Right renal cortex interstitium (tissue), 3 donors: ENCODE data around the gene SCN1A. TPM values are rescaled to one million over a fixed set of nuclear protein-coding genes. Genes with fewer than 3 reads are reported as not detected.

Experiments
- DNase-seq, 3 donors: peaks; one replicate each; pipeline ENCODE4 v3.0.0-alpha.2; 2013; ENCODE audit warnings: low read depth in 3 of 3, low spot score in 2 of 3
- polyA plus RNA-seq, 3 donors: library from polyadenylated mRNA; unstranded; fragments of 120-200 nt; gene quantifications; one replicate each; pipeline ENCODE4 v1.2.1, GENCODE V29; 2013; ENCODE audit not compliant: insufficient read length in 3 of 3

Gene SCN1A
- polyA plus RNA-seq, 3 donors = 0.18 to 0.28 (median 0.22) TPM

DNA sequence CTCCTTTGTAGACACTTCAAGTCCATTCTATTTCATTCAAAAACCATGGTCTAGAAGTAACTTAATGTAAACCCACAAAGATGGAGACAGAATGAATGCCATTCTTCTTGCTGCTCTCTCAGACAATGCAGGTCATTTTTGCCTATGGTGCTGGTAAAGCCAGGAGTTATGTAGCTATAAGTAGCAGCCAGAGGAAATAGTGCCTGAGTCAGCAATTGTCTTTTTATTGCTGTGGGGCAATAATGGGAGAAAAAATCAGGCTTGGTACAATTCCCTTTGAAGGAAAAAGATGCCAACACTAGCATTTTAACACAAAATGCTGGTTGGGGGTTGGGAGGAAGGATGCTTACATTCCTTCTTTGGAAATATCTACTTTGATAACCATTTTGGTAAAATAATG lies 43.5 kb downstream of the SCN1A start:
- DNase-seq = no peak

DNA sequence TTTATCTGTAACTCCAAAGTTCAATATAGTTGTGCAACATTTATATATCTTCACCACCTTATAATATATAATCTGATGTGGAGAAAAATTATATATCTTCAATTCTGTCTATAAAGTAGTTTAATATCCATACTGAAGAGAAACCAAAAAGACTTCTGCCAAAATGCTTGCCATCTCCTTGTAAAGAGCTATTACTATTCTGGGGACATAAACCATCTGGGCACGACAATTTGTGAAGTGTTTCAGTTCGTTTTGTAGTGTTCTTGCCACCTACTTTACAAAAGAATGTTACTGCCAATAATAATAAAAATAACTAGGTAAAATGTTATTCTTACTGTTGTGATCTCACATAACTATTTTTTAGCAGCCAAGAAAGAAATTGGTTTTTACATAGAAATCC lies 45.1 kb downstream of the SCN1A start:
- no peak for DNase-seq

DNA sequence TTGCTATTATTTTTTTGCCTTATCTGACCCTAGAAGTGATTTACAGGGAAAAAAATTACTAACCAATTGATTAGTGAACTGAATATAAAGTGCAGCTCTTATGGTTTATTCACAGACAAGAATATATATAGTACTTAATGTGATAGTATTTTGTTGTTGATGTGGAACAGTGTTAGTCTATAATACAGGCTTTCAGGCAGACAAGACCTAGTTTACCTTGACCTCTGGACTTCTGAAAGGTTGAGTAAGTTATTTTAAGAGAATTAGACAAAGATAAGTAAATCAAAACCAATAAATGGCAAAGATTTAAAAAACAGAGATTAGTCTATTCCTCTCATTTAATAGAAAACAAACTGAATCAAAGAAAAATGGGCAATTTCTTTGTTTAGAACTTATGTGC lies 46.0 kb downstream of the SCN1A start:
- DNase-seq = no peak

DNA sequence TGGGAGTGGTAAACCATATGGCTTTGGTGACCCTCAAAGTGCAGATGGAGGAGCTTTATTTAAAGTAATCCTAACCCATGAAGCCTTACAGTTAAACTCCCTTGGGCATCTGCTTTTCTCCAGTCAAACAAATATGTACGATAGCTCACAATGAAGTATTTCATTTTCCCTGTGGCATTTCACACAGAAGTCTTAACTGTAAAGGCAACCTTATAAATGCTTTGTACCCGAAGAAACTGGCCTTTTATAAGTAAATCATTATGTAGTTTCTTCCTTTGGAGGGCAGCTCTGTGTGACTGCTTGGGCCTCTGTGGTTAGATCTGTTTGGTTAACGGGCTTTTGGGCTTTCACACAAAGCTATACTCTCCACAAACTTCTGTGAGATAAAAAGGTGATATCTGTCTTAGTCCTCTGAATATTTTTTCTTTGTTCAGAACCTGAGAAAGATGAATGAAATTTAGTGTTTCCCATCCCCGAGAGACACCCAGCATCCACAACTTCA lies 46.6 kb downstream of the SCN1A start:
- DNase-seq = no peak

DNA sequence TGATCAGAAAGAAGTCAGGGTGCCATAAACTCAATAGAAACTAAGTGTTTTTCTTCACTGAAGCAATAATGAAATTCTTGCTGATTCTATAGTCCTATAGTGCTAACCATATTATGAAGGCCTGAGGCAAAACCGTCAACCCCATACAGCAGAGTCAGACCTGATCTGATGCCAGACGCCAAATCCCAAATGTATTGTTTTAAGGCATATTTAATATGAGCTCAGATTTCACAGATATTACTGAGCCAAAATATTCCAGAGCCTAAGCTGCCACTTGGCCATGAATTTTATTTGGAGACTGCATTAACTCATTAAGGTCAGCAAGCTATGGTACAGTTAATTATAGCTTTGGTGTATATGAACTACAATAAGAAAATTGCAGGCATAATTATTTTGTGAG lies 53.4 kb downstream of the SCN1A start:
- no peak for DNase-seq

DNA sequence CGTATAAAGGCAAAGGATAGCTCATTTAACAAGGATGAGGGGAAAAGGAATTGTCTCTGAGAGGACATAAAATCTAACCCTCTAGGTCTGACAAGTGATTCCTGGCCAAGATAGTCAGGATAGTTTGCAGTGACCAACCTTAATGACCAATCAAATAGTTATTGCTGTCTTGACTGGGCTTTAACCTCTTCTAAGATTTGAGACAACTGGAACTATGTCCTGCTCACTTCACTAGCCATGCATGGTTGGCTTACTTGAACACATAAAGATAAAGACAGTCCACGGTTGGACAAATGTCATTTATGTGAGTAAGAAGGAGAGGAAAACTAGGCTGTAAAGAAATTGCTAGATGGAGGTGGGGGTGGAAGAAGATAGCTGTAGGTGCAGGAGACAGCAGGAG lies 53.8 kb downstream of the SCN1A start:
- DNase-seq = no peak

DNA sequence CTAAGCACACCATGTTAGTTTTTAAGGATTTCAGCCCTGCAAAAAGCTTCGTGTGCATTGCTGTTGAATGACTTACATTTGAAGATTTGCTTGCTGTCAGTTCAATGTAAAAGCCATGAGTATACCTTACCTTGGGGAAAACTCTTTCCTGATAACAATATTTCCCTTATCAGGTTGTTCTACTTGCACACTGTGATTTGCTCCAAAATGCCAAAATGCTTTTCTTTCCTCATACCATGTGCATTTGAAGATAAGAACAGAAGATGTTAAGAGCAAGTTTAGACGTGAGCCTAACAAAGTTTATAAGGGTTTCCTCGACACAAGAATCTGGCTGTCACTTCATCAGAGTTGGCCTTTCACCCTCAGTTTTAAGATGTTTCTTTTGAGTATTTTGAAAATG lies 57.6 kb downstream of the SCN1A start:
- no peak for DNase-seq

DNA sequence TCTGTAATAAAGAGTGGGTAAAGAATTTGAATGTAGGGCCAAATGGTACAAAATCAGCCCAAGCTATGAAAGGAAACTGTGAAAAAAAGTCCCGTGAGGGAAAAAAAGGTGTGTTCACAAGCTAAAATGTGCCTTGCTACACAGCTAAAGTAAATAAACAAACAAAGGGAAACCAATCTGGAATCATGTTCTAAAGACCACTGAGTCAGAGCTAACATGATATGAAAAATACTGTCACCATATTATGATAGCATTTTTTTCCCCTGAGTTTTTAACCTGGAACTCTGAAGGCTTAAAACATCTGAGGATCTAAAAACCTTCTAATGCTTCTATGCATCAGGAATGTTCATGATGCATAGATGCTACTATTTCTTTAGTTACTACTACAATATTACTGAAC lies 58.8 kb downstream of the SCN1A start:
- DNase-seq = no peak

DNA sequence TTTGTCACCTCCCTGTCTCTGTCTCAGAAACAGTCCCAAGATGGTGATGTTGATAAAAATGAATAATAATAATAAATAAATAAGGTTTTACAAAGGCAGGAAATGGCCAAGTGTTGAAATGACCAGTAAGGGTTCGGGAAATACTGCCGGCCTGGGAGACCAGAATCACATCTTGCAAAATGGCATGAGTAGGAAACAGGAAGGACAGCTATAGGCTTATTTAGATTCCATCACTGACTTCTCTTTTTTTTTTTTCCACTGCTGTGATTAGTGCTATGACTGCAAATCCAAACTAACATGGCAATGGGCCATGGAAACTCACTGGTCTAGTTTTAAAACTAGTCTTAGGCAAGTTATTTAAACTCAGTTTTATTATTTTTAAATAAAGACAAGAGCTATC lies 60.6 kb downstream of the SCN1A start:
- DNase-seq = no peak

DNA sequence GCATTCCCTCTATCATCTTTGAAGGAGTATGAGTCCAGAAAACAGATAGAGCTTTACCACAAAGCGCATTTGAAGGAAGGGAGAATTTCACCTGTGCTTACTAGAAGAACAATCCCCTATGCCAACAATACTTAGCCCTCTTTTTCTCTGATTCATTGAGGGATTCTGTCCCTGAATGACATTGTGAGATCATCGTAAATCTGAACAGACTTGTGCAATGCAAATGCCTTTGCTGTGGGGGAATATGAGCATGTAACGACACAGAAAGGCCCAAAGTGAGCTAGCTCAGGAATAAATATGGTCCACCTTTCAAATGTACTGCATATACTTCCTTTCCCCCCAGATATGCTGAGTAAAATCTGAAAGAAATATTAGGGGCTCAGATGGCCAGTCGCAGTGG lies 67.6 kb downstream of the SCN1A start:
- DNase-seq = no peak

DNA sequence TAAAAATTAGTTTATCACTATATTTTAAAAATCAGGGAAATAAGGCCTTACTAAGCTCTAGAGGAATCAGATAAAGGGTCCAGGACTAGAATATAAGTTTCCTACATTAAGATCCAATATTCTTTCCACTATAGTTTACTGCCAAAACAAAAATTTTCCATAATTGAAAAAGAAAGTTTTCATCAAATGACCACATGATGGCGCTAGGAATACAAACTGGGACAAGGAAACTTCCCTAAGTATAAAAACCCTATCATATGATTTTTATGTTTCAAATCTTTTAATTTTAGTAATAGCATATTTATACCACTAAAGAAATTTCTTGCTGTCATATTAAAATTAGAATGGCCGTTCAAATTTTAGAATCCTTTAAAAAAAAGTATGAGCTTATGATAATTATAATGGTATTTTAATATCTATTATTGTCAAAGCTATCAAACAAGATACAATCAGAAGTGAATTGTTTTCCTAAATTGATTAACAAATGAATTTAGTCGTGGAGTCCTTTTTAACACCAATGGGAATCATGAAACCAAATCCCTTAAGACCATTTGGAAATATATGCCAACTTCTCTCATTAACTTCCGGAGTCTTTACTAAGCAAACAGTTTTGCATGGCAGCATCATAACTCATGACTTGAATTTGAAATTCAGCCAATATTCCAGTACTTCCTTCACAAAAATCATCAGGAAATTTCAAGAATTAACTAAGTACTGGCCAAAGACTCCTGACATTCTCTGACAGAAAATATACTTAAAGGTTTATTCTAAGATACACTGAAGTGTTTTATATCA lies 70.3 kb downstream of the SCN1A start:
- DNase-seq = no peak

DNA sequence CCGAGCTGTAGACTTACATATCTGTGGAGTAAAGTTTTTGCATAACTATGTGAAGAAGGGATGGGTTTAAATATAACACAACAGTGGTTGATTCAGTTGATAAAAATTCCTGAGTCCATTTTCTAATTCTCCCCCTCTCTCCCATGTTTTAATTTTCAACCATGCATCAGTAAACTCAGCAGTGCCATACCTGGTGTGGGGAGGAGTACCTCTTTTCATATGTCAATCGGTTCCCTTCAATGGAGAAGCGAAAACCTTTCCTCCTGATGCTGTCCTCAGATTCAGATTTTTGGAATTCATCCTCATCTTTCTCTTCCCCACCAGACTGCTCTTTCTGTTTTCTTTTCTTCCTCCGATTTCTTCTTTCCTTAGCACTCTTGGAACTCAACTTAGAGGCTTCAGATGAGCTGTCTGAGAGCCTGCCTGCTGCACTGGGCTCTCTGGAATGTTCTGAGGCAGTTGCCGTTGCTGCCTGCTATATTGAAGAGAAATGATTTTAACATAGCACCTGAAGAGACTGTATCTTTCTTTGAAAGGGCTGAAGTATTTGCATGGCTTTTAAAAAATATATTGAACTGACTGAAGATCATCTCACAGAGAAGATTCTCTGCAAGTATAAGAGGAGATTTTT lies 82.9 kb downstream of the SCN1A start:
- DNase-seq = no peak

DNA sequence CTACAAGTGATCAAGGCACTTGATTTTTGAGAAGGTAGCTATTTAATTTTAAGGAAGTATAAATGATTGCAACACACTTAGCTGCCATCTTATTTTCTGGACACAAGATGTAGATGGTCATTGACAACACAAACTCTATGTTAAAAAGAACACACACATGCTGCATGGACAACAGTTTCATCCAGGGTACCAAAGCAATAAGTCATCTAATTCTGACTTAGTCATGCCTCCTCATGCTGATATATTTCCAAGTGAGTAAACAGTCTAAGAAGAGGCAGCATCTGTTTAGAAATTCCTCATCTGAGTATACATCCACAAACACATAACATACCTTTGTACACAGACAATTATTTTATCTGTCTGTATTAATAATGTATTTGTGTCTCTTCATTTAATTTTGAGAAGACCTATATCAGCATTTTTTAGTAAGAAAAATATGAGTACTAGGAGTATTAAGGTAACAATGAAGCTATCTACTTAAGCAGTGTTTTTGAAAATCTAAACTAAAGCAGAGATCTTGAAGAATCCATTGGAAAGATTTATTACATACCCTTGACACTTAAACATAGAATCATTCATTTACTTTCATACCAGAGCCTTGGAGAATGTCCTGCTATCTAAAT lies 84.9 kb downstream of the SCN1A start:
- no peak for DNase-seq

DNA sequence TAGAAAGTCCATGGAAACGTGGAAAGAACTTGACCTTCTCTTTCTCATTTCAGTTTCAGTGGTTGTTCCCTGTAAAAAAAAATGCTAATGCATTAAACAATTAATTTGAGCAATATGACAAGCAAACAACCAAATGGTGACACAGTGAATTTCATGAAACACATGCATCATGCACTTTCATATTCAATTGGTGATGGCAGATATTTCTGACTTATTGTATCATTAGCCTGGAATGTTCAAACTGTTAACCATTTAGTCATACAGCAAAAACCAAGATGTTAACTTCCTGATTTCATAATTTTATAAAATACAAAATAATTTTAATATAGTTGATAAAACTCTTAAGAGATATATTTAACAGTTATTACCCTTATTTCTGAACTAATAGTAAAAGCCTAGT lies 85.5 kb downstream of the SCN1A start:
- no peak for DNase-seq

DNA sequence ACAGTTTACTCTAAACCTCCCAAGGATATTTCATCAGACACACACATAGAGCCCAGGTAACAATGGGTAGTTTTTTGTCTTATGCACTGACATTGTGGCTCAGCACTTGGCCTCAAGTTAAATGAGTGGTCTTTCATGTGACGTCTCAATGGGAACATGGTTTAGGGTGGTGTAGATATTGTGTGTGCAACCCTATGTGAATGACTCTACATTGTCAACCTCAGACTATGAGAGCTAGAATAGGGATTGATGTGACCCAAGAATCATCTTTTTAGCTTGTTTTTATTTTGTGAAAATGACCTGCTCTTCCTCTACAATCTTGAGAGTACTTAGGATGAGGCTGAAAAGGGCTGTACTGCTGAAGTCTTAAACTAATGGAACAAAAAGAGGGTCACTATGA lies 86.2 kb downstream of the SCN1A start:
- no peak for DNase-seq

DNA sequence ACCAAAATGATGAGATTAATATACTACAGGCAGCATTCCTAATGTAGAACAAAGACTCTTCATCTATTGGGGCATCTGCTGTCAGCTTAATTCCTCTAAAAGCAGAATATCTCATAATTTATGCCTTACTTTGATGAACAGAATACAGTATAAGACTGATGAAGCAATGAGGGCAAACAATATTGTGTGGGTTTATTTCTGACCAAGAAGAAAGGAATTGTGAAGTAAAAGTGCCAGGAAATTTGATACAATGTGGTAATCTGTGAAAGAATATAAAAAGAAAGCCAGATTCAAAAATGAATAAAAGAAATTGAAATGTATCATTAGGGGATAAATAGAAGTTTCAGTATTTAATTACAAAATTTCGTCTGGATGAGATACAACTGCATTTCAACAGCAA lies 95.5 kb downstream of the SCN1A start:
- no peak for DNase-seq

DNA sequence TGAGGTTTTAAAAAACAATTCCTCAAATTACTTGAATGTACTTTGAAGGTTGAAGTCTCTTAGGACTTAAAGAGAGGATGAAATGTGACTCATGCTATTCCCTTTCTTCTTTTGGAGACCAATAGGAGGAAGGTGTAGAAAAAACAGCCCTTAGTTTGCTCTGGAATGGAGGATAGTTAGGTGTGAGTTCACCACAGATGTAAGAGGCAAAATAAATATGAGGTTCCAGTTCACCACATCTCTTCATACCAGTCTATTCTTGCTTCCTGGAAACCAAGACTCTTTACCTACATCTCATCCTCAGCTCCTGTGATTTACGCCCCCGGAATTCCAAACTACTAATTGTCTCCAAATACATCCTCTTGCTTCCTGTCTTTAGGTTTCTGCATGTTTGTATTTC lies 96.8 kb downstream of the SCN1A start:
- no peak for DNase-seq

DNA sequence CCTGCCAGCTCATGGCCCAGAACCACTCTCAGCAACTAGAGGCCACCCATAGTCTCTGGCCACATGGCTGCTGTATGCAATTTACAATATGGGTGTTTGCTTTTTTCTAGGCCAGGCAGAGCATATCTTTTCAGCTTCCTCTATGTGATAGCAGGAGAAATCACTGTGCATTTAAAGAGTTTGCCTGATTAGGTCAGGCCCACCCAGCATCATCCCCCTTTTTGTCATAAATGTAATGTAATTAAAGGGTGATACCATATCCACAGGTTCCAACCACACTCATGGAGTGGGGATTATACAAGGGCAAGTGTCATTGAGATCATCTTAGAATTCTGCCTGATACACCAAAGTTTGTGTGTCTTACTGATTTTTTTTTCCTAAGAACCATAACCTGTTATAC lies 102.5 kb downstream of the SCN1A start:
- DNase-seq = no peak

DNA sequence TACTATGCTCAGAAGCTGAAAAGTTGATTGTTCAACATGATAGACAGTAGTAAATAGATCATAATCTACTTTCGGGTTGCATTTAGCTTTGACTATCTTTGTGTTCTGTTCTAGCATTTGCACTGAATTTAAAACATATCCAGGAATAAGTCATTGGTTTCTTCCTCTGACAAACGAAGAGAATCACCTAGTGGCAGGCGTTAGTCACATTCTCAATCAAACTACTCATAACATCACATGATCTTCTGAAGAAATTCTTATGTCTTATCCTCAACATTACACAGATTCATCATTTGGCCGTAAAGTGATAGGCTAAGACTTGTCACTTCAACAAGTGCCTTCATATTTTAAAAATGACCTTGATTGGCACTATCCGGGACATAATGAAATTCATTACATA lies 110.6 kb downstream of the SCN1A start:
- no peak for DNase-seq

DNA sequence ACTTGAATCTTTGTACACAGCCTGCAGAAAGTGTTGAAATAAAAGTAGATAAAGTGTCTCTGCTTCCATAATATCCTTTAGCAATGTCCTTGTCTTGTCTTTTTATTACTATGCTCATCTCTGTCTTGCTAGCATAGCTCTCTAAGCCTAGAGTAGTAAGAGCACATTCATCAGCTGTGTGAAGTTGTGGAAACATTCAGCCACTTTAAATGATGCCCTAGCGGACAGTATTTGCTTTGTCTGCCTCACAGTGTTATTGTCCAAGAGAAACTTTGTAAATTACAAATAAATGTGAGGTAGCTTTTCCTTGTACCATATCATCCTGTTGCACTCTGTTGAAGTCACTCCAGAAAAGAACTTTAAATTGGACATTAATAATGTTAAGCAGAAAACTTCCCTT lies 113.9 kb downstream of the SCN1A start:
- no peak for DNase-seq

DNA sequence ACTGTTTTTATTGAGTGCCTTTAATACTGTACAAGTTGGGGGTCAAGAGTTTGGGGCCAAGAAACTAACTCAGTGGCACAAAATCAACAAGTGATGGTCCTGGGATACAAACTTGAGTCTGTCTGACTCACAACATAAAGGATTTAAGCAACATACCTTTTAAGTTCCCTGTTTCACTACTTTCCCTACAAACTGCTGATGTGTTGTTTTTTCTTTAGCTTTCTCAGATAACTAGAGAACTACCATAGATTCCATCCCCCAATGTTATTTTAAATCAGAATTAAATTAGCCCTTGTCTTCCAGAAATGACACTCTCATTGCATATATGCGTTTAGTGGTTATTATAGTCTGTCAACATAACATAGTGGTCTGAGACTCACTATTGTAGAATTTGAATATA lies 116.2 kb downstream of the SCN1A start:
- DNase-seq = no peak

DNA sequence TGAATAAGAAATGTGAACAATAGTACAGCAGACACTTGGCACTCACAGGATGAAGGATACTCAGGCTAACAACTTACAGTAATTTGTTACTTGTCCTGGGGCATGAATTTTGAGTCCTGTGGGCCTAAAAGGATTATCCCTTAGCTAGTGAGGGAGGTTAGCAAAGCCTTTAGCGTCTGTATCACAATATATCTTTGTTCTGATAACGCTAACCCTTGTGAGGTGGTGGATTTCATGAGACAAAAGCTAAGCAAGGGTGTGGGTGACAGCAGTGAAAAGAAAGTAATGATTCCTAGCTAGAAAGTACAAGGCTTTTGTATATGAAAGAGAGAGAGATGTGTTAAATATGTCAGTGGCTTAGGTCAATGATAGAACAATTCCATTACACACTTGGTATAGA lies 127.4 kb downstream of the SCN1A start:
- no peak for DNase-seq
